HCT116 (cell line): ENCODE measurements around the gene HSPA9. TPM values are rescaled to one million over a fixed set of nuclear protein-coding genes. Genes with fewer than 3 reads are reported as not detected.

ENCODE experiments used
- ATAC-seq: fragments of 200-7000 bp; cut with Tn5 transposase; 2 replicates; pipeline ENCODE4 v1.9.1; 2020; ENCODE audit warnings: mild to moderate bottlenecking, moderate library complexity
- BruUV-seq: library from RNA; stranded (reverse); fragments of 400-500 nt; replicated peaks from 2 replicates; lab custom pipeline; 2021; lab: Mats Ljungman, UMichigan
- CTCF ChIA-PET: fragments of 300-600 bp; sonication (Branson Sonifier 250); formaldehyde crosslinking; loops from one replicate; lab custom pipeline; 2021; ENCODE audit warnings: antibody characterized with exemption; lab: Charles Lee
- POLR2A ChIA-PET: fragments of 300-600, 350-600 bp; sonication (Branson Sonifier 250); formaldehyde crosslinking; loops from one replicate; lab custom pipeline; 2021; ENCODE audit warnings: antibody characterized with exemption; lab: Charles Lee
- RAD21 ChIA-PET, 2 experiments: fragments of 300-600 bp; sonication (Branson Sonifier 250); formaldehyde crosslinking; loops; one replicate each; lab custom pipeline; 2023; ENCODE audit warnings: low total read pairs in 2 of 2; ENCODE audit not compliant: uncharacterized antibody in 2 of 2, unreplicated experiment in 2 of 2, low non-redundant PET in 1 of 2; lab: Charles Lee
- DNase-seq: peaks from one replicate; pipeline ENCODE4 v3.0.0-alpha.2; 2010; ENCODE audit warnings: low read depth, low spot score
- H2AFZ ChIP-seq: fragments of 200-600 bp; shearing (Covaris generic), sonication (generic); 2 replicates; pipeline ENCODE4 v1.6.1; 2017; ENCODE audit warnings: low read depth, mixed run types, mixed read lengths, antibody characterized with exemption, low read length; ENCODE audit not compliant: poor library complexity, severe bottlenecking
- H3K27ac ChIP-seq: 2 replicates; pipeline ENCODE4 v1.5.1; 2012; ENCODE audit warnings: low read depth, low read length
- H3K27me3 ChIP-seq: fragments of 200-600 bp; sonication (generic); 2 replicates; pipeline ENCODE4 v1.6.1; 2016; ENCODE audit warnings: mixed run types, low read length, mixed read lengths; ENCODE audit not compliant: insufficient read depth
- H3K36me3 ChIP-seq, 2 experiments: fragments of 200-500 bp in 1 of 2; fragments of 200-600 bp in 1 of 2; sonication (Bioruptor generic) in 1 of 2; sonication (generic) in 1 of 2; 2 replicates each; pipeline versions ENCODE4 v1.5.1 to v1.6.1; 2014 to 2016; ENCODE audit warnings: low read length in 2 of 2, inconsistent platforms in 1 of 2, mixed read lengths in 1 of 2, mixed run types in 1 of 2; ENCODE audit not compliant: insufficient read depth in 2 of 2, control insufficient read depth in 1 of 2
- H3K4me1 ChIP-seq, 2 experiments: fragments of 200-600 bp in 1 of 2; sonication (generic) in 1 of 2; 2 replicates each; pipeline versions ENCODE4 v1.5.1 to v1.6.1; 2012 to 2017; ENCODE audit warnings: low read length in 2 of 2, inconsistent platforms in 1 of 2, mild to moderate bottlenecking in 1 of 2, mixed read lengths in 1 of 2, mixed run types in 1 of 2, moderate library complexity in 1 of 2; ENCODE audit not compliant: insufficient read depth in 2 of 2, control insufficient read depth in 1 of 2
- H3K4me2 ChIP-seq: fragments of 200-600 bp; sonication (generic); 2 replicates; pipeline ENCODE4 v1.6.1; 2017; ENCODE audit warnings: mixed run types, low read length, mixed read lengths
- H3K4me3 ChIP-seq, 2 experiments: fragments of 200-600 bp in 1 of 2; sonication (generic) in 1 of 2; replicated peaks in 1 of 2; 2 replicates each; pipeline ENCODE4 v1.5.1; 2011 to 2016; ENCODE audit warnings: low read length in 2 of 2, control low read depth in 1 of 2, low read depth in 1 of 2, mild to moderate bottlenecking in 1 of 2, mixed read lengths in 1 of 2, mixed run types in 1 of 2
- H3K79me2 ChIP-seq: fragments of 200-600 bp; sonication (generic); 2 replicates; pipeline ENCODE4 v1.6.1; 2017; ENCODE audit warnings: mild to moderate bottlenecking, mixed run types, low read length, moderate library complexity, mixed read lengths; ENCODE audit not compliant: insufficient read depth
- H3K9ac ChIP-seq: fragments of 200-600 bp; sonication (generic); 2 replicates; pipeline ENCODE4 v1.6.1; 2016; ENCODE audit warnings: low read length, mixed read lengths
- H3K9me2 ChIP-seq: fragments of 200-600 bp; sonication (generic), shearing (Covaris generic); 2 replicates; pipeline ENCODE4 v1.6.1; 2017; ENCODE audit warnings: mixed run types, mild to moderate bottlenecking, moderate library complexity; ENCODE audit not compliant: insufficient read depth
- H3K9me3 ChIP-seq, 2 experiments: fragments of 200-500 bp in 1 of 2; fragments of 200-600 bp in 1 of 2; sonication (Bioruptor generic) in 1 of 2; sonication (generic) in 1 of 2; 2 replicates each; pipeline ENCODE4 v1.6.1; 2014 to 2017; ENCODE audit warnings: low read length in 2 of 2, mixed read lengths in 2 of 2, inconsistent platforms in 1 of 2, low read depth in 1 of 2, mild to moderate bottlenecking in 1 of 2, mixed run types in 1 of 2, moderate library complexity in 1 of 2; ENCODE audit not compliant: control insufficient read depth in 1 of 2, insufficient read depth in 1 of 2
- H4K20me1 ChIP-seq: fragments of 200-600 bp; sonication (generic), shearing (Covaris generic); 2 replicates; pipeline ENCODE4 v1.6.1; 2017; ENCODE audit warnings: mixed run types, mild to moderate bottlenecking, moderate library complexity; ENCODE audit not compliant: insufficient read depth
- CBX3 ChIP-seq: IDR thresholded peaks from 2 replicates; pipeline ENCODE4 v1.6.1; 2012; ENCODE audit warnings: low read depth
- CEBPB ChIP-seq: IDR thresholded peaks from 2 replicates; pipeline ENCODE4 v1.6.1; 2012; ENCODE audit warnings: low read depth
- ELF1 ChIP-seq: IDR thresholded peaks from 2 replicates; pipeline ENCODE4 v1.6.1; 2012; ENCODE audit warnings: low read depth, borderline replicate concordance
- EZH2phosphoT487 ChIP-seq: fragments of 200-600 bp; IDR thresholded peaks from 2 replicates; pipeline ENCODE4 v1.6.1; 2018; ENCODE audit warnings: antibody characterized with exemption, borderline replicate concordance
- FOSL1 ChIP-seq: IDR thresholded peaks from 2 replicates; pipeline ENCODE4 v1.6.1; 2012; ENCODE audit warnings: low read depth
- JUND ChIP-seq: IDR thresholded peaks from 2 replicates; pipeline ENCODE4 v1.6.1; 2012
- POLR2A ChIP-seq: IDR thresholded peaks from 2 replicates; pipeline ENCODE4 v1.7.0; 2011; ENCODE audit warnings: borderline replicate concordance; ENCODE audit not compliant: insufficient read depth, insufficient read length; ENCODE audit errors: extremely low read depth
- POLR2AphosphoS5 ChIP-seq: IDR thresholded peaks from 2 replicates; pipeline ENCODE4 v1.6.1; 2011; ENCODE audit warnings: mild to moderate bottlenecking, low read depth, low read length, moderate library complexity
- TCF7L2 ChIP-seq: IDR thresholded peaks from 2 replicates; pipeline ENCODE4 v1.7.0; 2011; ENCODE audit warnings: borderline replicate concordance, inconsistent platforms; ENCODE audit not compliant: insufficient read depth, insufficient read length; ENCODE audit errors: extremely low read depth
- ZNF274 ChIP-seq: fragments of 200-500 bp; sonication (Bioruptor generic); IDR thresholded peaks from 2 replicates; pipeline ENCODE4 v1.6.1; 2014; ENCODE audit warnings: mild to moderate bottlenecking, low read depth, low read length, inconsistent platforms
- intact Hi-C: fragments of 100-400 bp; cut with micrococcal nuclease; formaldehyde crosslinking; loops from 2 replicates; pipeline ENCODE4 v1.10.0; 2022
- total RNA-seq: library from RNA; stranded (reverse); gene quantifications from one replicate; pipeline ENCODE4 v1.2.1, GENCODE V29; 2021; ENCODE audit not compliant: unreplicated experiment

Gene HSPA9
- total RNA-seq, 1 experiment from 2014 or later, result 486 TPM

DNA sequence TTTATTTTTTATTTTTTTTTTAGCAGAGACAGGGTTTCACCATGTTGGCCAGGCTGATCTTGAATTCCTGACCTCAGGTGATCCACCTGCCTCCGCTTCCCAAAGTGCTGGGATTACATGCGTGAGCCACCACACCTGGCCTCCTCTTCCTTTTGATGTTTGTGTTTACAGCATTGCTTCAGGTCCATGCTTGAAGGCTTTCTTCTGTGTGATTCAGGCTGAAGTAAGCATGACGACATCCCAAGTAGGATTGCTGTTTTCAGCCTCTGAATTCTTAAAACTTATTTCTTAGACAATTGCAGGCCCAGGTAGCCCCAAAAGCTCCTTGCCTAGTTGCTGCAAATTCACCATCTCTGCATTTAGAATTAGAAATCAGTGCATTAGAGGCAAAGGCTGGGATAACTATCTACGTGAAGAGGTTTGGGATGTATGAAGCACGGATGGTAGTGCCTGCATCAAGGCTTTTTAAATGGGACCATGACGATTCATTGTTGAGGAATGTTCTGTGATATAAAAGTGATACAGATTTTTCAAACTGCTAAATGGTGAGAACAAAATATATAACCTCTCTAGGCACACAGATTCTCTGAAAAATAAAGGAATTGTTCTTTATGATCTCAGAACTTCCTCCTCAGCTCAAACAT, 29.2 kb downstream of the HSPA9 start:
- ChIA-PET RAD21 (no interaction called here), POLR2A (no interaction called here)
- Histone ChIP-seq H4K20me1 (peaks cover 5% of the 10 kb centered on the region; the same call in 1 of the 2 replicates), H2AFZ (no peak overlapping the region), H3K9me3 (no peaks in the 10 kb centered on the region), H3K27me3 (no peaks in the 10 kb centered on the region), H3K4me3 (no peak overlapping the region), H3K79me2 (peaks cover 82% of the 10 kb centered on the region), H3K9ac (no peak overlapping the region)
- no peak for DNase-seq
- intact Hi-C loops, result loop anchor here (10.0 kb wide), 1 partner anchor 361 kb away; no protein-coding TSS in a partner anchor
- TF ChIP-seq POLR2A (no peak), EZH2phosphoT487 (no peak), POLR2AphosphoS5 (no peak), FOSL1 (no peak), JUND (no peak), ZNF274 (no peak), ELF1 (no peak), CBX3 (no peak), TCF7L2 (no peak), CEBPB (no peak)
- TF ChIP-seq, all 23 proteins: peak for 0
- peaks cover 14 to 26% of the 10 kb centered on the region in 2 experiments; a peak in 3 of 4 replicates for H3K4me1 ChIP-seq
- H3K9me2 ChIP-seq, result no peaks in the 10 kb centered on the region
- CTCF ChIA-PET, result interaction anchor here (2.3 kb wide), 1 partner anchor 33 kb away, joined by 5 read pairs; no protein-coding TSS in a partner anchor
- H3K27ac ChIP-seq, result no peak overlapping the region
- no TSS peak for BruUV-seq
- H3K4me2 ChIP-seq, result no peak overlapping the region
- no peak for ATAC-seq
- H3K36me3 ChIP-seq, result peaks cover 3 to 12% of the 10 kb centered on the region in 2 experiments; a peak in 2 of 4 replicates
